ENCODE measurements around the gene ST3GAL2. TPM values are rescaled to one million over a fixed set of nuclear protein-coding genes. Genes with fewer than 3 reads are reported as not detected.

ST3GAL2 gene
- total and polyA plus RNA-seq, 2 of the 4 experiments (the other 2 are of a cell fraction) = 17.4 to 17.7 TPM

DNA sequence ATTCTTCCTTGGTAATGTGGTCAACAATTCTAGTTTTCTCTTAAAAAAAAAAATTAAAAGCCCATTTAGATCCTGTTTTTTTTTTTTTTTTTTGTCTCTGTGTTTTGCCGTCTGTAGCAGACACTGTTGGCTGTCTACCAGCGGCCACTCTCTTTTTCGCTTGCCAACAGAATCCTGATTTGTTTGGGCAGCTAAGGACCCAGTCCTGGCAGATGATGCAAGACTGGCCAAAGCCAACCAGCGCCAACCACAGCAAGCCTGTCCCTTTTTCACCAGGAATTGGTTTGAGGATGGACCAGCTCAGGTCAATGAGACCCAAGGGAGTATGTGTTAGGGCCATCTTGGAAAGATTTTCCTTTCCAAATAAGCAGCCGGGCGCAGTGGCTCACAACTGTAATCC lies 28.2 kb downstream of the ST3GAL2 start:
- CTCF ChIA-PET = no interaction called here
- DNase-seq = no peak

More for the DNA sequence above, 28.2 kb downstream of the ST3GAL2 start:
- H3K9me1 ChIP-seq (ENCODE audit: insufficient read depth, low read length) = peaks cover 17% of the 10 kb centered on the region; the same call in 1 of the 2 replicates
- H2BK20ac ChIP-seq (ENCODE audit: low read depth, low read length) = no peak overlapping the region
- H3K56ac ChIP-seq (ENCODE audit: extremely low read depth, insufficient read depth, low read length) = no peak overlapping the region
- H4K20me1 ChIP-seq (ENCODE audit: insufficient read depth, low read length) = peaks cover 12% of the 10 kb centered on the region
- H3K4me2 ChIP-seq (ENCODE audit: low read depth, low read length) = no peak overlapping the region
- peaks cover 2% of the 10 kb centered on the region for H3K36me3 ChIP-seq (ENCODE audit: control insufficient read depth, insufficient read depth, low read length)
- H2AFZ ChIP-seq (replicated peaks; ENCODE audit: low read length, poor library complexity) = no peak overlapping the region
- BruUV-seq (replicated peaks) = no TSS peak
- H3K23ac ChIP-seq (ENCODE audit: low read depth, low read length) = no peak overlapping the region
- no peak overlapping the region for H3K27ac ChIP-seq (ENCODE audit: insufficient read depth, low read length)
- H4K8ac ChIP-seq (ENCODE audit: low read depth in 2 of 2, low read length in 2 of 2) = no peak overlapping the region
- no peak overlapping the region for H2BK5ac ChIP-seq (ENCODE audit: low read depth, low read length, poor library complexity, severe bottlenecking)
- no peak overlapping the region for H3K14ac ChIP-seq (replicated peaks; ENCODE audit: low read depth, low read length)
- H2BK15ac ChIP-seq (ENCODE audit: low read depth, low read length) = no peak overlapping the region
- H3K4me1 ChIP-seq (ENCODE audit: control insufficient read depth, insufficient read depth, low read length) = no peaks in the 10 kb centered on the region; the same call in 1 of the 2 replicates
- in situ Hi-C loops (cut with MboI; ENCODE audit: low sequenced_read_pairs) (no loop called here), intact Hi-C loops (cut with micrococcal nuclease) (no loop called here), dilution Hi-C loops (cut with HindIII; ENCODE audit: low sequenced_read_pairs, unreplicated experiment) (no loop called here)
- TF ChIP-seq MAZ (IDR thresholded peaks at IDR 0.05; ENCODE audit: borderline replicate concordance, low read depth, low read length) (no peak), RAD21 (IDR thresholded peaks at IDR 0.05; ENCODE audit: low read length) (no peak), CTCF (conservative IDR thresholded peaks at IDR 0.05; ENCODE audit: low read depth, low read length) (no peak), CEBPB (IDR thresholded peaks at IDR 0.05; ENCODE audit: low read depth, low read length) (no peak), POLR2A (IDR thresholded peaks at IDR 0.05; ENCODE audit: low read depth, low read length) (no peak), SMC3 (IDR thresholded peaks at IDR 0.05; ENCODE audit: low read depth, low read length) (no peak), FOS (IDR thresholded peaks at IDR 0.05; ENCODE audit: low read depth, low read length) (no peak), MAFK (IDR thresholded peaks at IDR 0.05; ENCODE audit: low read depth, low read length) (no peak), ELK1 (IDR thresholded peaks at IDR 0.05; ENCODE audit: borderline replicate concordance, low read depth, low read length) (no peak), BHLHE40 (IDR thresholded peaks at IDR 0.05; ENCODE audit: low read depth, low read length) (no peak), RFX5 (IDR thresholded peaks at IDR 0.05; ENCODE audit: low read depth, low read length) (no peak), RCOR1 (IDR thresholded peaks at IDR 0.05; ENCODE audit: insufficient replicate concordance, low read length) (no peak), MXI1 (IDR thresholded peaks at IDR 0.05; ENCODE audit: borderline replicate concordance, low read depth, low read length) (no peak), NFE2L2 (IDR thresholded peaks at IDR 0.05; ENCODE audit: low read depth, low read length) (no peak), CHD1 (IDR thresholded peaks at IDR 0.05; ENCODE audit: low read depth, low read length) (no peak)
- TF ChIP-seq, protein P1, sequence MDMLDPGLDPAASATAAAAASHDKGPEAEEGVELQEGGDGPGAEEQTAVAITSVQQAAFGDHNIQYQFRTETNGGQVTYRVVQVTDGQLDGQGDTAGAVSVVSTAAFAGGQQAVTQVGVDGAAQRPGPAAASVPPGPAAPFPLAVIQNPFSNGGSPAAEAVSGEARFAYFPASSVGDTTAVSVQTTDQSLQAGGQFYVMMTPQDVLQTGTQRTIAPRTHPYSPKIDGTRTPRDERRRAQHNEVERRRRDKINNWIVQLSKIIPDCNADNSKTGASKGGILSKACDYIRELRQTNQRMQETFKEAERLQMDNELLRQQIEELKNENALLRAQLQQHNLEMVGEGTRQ (IDR thresholded peaks at IDR 0.05; ENCODE audit: low read depth, low read length) = no peak
- H3K4me3 ChIP-seq (ENCODE audit: insufficient read depth, low read depth, low read length) = no peak overlapping the region
- peaks cover 32 to 62% of the 10 kb centered on the region in 2 experiments for H3K79me1 ChIP-seq (ENCODE audit: low read depth in 1 of 2, low read length in 2 of 2)
- no peak overlapping the region for H4K91ac ChIP-seq (ENCODE audit: insufficient read depth, low read depth, low read length)
- no peaks in the 10 kb centered on the region for H3K27me3 ChIP-seq (ENCODE audit: control insufficient read depth, insufficient read depth, low read length)
- no peaks in the 10 kb centered on the region for H3K9me3 ChIP-seq (ENCODE audit: control insufficient read depth, insufficient read depth, low read length)
- no peak overlapping the region for H3K9ac ChIP-seq (ENCODE audit: low read depth, low read length)
- no peak for ATAC-seq (ENCODE audit: low read depth)
- POLR2A ChIA-PET (ENCODE audit: unreplicated experiment) = interaction anchor here (0.5 kb wide), 1 partner anchor 43 kb away, joined by 6 read pairs; the partner anchor contains the start of gene FCSK
- no peak overlapping the region for H2AK9ac ChIP-seq (replicated peaks; ENCODE audit: low read depth, low read length, poor library complexity)
- no peak overlapping the region for H4K5ac ChIP-seq (ENCODE audit: low read depth, low read length)
- H2AK5ac ChIP-seq (ENCODE audit: low read depth, low read length) = no peak overlapping the region
- H3K4ac ChIP-seq (ENCODE audit: low read depth, low read length) = no peak overlapping the region
- H3K18ac ChIP-seq (ENCODE audit: low read depth, low read length) = no peak overlapping the region
- no CpG with 5 or more reads among the region's 6 CpGs for WGBS, 2 experiments (ENCODE audit: extremely low coverage in 2 of 2, insufficient read length in 1 of 2)
- H2BK120ac ChIP-seq (ENCODE audit: low read depth, low read length) = no peak overlapping the region

All from IMR-90 (cell line).